Measurements from ENCODE around the gene DDX25. TPM values are rescaled to one million over a fixed set of nuclear protein-coding genes. Genes with fewer than 3 reads are reported as not detected.

Gene DDX25
- total RNA-seq, 2 experiments from 2014 or later = 0.43 to 0.54 TPM

- no peak overlapping the region for H3K27ac Mint-ChIP-seq
- no peaks in the 10 kb centered on the region for H3K4me1 Mint-ChIP-seq (ENCODE audit: low read depth)
- POLR2A ChIA-PET = no interaction called here
- ATAC-seq (no peak), DNase-seq (no peak)
- H3K27me3 Mint-ChIP-seq = no peaks in the 10 kb centered on the region
- TF ChIP-seq, protein P1, sequence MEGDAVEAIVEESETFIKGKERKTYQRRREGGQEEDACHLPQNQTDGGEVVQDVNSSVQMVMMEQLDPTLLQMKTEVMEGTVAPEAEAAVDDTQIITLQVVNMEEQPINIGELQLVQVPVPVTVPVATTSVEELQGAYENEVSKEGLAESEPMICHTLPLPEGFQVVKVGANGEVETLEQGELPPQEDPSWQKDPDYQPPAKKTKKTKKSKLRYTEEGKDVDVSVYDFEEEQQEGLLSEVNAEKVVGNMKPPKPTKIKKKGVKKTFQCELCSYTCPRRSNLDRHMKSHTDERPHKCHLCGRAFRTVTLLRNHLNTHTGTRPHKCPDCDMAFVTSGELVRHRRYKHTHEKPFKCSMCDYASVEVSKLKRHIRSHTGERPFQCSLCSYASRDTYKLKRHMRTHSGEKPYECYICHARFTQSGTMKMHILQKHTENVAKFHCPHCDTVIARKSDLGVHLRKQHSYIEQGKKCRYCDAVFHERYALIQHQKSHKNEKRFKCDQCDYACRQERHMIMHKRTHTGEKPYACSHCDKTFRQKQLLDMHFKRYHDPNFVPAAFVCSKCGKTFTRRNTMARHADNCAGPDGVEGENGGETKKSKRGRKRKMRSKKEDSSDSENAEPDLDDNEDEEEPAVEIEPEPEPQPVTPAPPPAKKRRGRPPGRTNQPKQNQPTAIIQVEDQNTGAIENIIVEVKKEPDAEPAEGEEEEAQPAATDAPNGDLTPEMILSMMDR (IDR thresholded peaks at IDR 0.05) = no peak
- CTCF ChIA-PET = no interaction called here
- intact Hi-C loops (cut with micrococcal nuclease) = no loop called here
- H3K4me3 Mint-ChIP-seq = no peak overlapping the region
- no peaks in the 10 kb centered on the region for H3K36me3 Mint-ChIP-seq (ENCODE audit: low read depth)
- H3K9me3 Mint-ChIP-seq = no peaks in the 10 kb centered on the region
These were observed 71.3 kb downstream of the DDX25 start for GRCh38 chr11:125975634-125976033.

DNA sequence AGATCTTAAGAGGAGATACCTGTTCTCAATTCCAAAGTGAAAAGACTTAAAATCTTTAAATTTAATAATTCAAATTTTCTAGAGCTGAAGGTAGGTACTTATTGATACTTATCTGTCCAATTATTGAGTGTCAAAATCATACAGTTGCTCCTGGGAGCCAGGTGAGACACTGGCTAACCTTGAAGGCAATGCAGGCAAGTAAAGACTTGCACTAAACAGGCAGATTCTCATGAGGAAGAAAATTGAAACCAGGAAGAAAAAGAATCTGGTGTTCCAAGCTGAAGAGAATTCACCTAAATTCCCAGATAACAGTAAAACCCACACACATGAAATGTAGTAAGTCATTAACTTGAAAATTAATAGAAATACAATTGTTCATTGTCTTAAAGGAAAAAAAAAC, 71.8 kb downstream of the DDX25 start:
- no peak for DNase-seq
- Mint-ChIP-seq H3K4me3 (no peak overlapping the region), H3K4me1 (ENCODE audit: low read depth) (no peaks in the 10 kb centered on the region), H3K27me3 (no peaks in the 10 kb centered on the region), H3K27ac (no peak overlapping the region), H3K36me3 (ENCODE audit: low read depth) (no peaks in the 10 kb centered on the region), H3K9me3 (no peaks in the 10 kb centered on the region)
- POLR2A ChIA-PET = no interaction called here
- CTCF ChIA-PET = no interaction called here
- intact Hi-C loops (cut with micrococcal nuclease) = no loop called here
- ATAC-seq = no peak
- TF ChIP-seq, protein P1 (IDR thresholded peaks at IDR 0.05) = no peak

DNA sequence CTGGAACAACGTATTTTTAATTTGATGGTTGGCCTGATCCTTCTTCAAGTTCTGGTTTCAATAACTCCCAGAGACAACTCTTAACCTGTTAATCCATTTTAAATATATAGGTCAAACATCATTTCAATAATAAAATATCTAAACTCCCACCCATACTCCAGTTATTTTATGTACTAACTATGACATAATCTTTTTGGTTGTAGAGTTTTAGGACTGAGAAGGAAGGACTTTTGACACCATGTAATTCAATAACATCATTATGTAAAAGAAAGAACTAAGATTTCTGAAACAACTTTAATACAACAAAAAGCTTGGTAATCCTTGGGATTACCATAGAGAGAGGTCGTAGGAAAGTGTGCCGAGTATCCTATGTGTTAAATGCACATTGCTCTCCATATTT, 73.0 kb downstream of the DDX25 start:
- TF ChIP-seq, protein P1 (IDR thresholded peaks at IDR 0.05) = no peak
- no peak overlapping the region for H3K4me3 Mint-ChIP-seq
- ChIA-PET POLR2A (no interaction called here), CTCF (no interaction called here)
- no peak for ATAC-seq
- DNase-seq = no peak
- H3K27me3 Mint-ChIP-seq = no peaks in the 10 kb centered on the region
- H3K4me1 Mint-ChIP-seq (ENCODE audit: low read depth) = no peaks in the 10 kb centered on the region
- intact Hi-C loops (cut with micrococcal nuclease) = no loop called here
- H3K27ac Mint-ChIP-seq = no peak overlapping the region
- H3K9me3 Mint-ChIP-seq = no peaks in the 10 kb centered on the region
- H3K36me3 Mint-ChIP-seq (ENCODE audit: low read depth) = no peaks in the 10 kb centered on the region

GRCh38 chr11:125978181-125978716, 73.9 kb downstream of the DDX25 start:
- intact Hi-C loops (cut with micrococcal nuclease) = no loop called here
- TF ChIP-seq, protein P1 (IDR thresholded peaks at IDR 0.05) = no peak
- Mint-ChIP-seq H3K36me3 (ENCODE audit: low read depth) (no peaks in the 10 kb centered on the region), H3K27me3 (no peaks in the 10 kb centered on the region), H3K4me1 (ENCODE audit: low read depth) (no peaks in the 10 kb centered on the region), H3K9me3 (no peaks in the 10 kb centered on the region), H3K4me3 (no peak overlapping the region), H3K27ac (no peak overlapping the region)
- DNase-seq (no peak), ATAC-seq (no peak)
- CTCF ChIA-PET = no interaction called here
- POLR2A ChIA-PET = no interaction called here

Other genes with a start within 250 kb of the DDX25 start
- gene ACRV1, start 223.7 kb upstream of the DDX25 start, total RNA-seq = not detected
- not detected for gene PATE1, start 158.2 kb upstream of the DDX25 start, total RNA-seq
- not detected for gene PATE2, start 125.7 kb upstream of the DDX25 start, total RNA-seq
- gene PATE3, start 116.4 kb upstream of the DDX25 start, total RNA-seq = not detected
- gene PATE4, start 71.2 kb upstream of the DDX25 start, total RNA-seq = not detected
- 1 to 10 TPM; 4.6 to 5.2 TPM for gene HYLS1, start 16.8 kb upstream of the DDX25 start, total RNA-seq
- gene PUS3, start 1.3 kb upstream of the DDX25 start, total RNA-seq = 10 to 100 TPM; 15.4 to 15.5 TPM
- gene VSIG10L2, start 41.5 kb downstream of the DDX25 start, total RNA-seq = not detected
- 1 to 10 TPM; 3.2 to 4.0 TPM for gene CDON, start 158.4 kb downstream of the DDX25 start, total RNA-seq